NCI-H187 treated with DMSO at 0.1 percent for 48 hours (cell line): ENCODE data around the gene PARP9.

Source experiments
- DNase-seq: peaks from one replicate; lab custom pipeline; 2025; lab: John Stamatoyannopoulos, UW

The PARP9 gene

GRCh38 chr3:122484985-122485384, 79.1 kb downstream of the PARP9 start:
- no peak for DNase-seq

GRCh38 chr3:122481390-122481789, 82.7 kb downstream of the PARP9 start:
- DNase-seq, result no peak
